MCF 10A (cell line): Measurements from ENCODE around the gene TMEM202. TPM values are rescaled to one million over a fixed set of nuclear protein-coding genes. Genes with fewer than 3 reads are reported as not detected.
"Not testable (repeated sequence)": the region's sequence is repeated elsewhere in the genome, so short reads cannot be mapped to it uniquely, and the experiment has no call there.

Source experiments
- BruUV-seq: library from RNA; stranded (reverse); fragments of 400-500 nt; replicated peaks from 2 replicates; lab custom pipeline; 2021; lab: Mats Ljungman, UMichigan
- CTCF ChIA-PET: fragments of 300-600 bp; sonication (Branson Sonifier 250); formaldehyde crosslinking; extraction: SDS; loops from one replicate; lab custom pipeline; 2021; ENCODE audit warnings: antibody characterized with exemption, inconsistent platforms; lab: Yijun Ruan, JAX
- POLR2A ChIA-PET: fragments of 300-600, 350-650 bp; sonication (Branson Sonifier 250); formaldehyde crosslinking; extraction: SDS; loops from one replicate; lab custom pipeline; 2020; ENCODE audit warnings: antibody characterized with exemption, inconsistent platforms; lab: Yijun Ruan, JAX
- DNase-seq: peaks from one replicate; pipeline ENCODE4 v3.0.0-alpha.2; 2018; ENCODE audit not compliant: unreplicated experiment
- H3K27ac Mint-ChIP-seq: one replicate; pipeline ENCODE4 v1.8.0; 2022; ENCODE audit warnings: mild to moderate bottlenecking, low read depth, mixed read lengths; ENCODE audit not compliant: unreplicated experiment
- H3K27me3 Mint-ChIP-seq: one replicate; pipeline ENCODE4 v1.8.0; 2022; ENCODE audit warnings: mixed read lengths; ENCODE audit not compliant: insufficient read depth, unreplicated experiment
- H3K36me3 Mint-ChIP-seq: one replicate; pipeline ENCODE4 v1.8.0; 2022; ENCODE audit warnings: mild to moderate bottlenecking, moderate library complexity, mixed read lengths; ENCODE audit not compliant: insufficient read depth, unreplicated experiment
- H3K4me1 Mint-ChIP-seq: one replicate; pipeline ENCODE4 v1.8.0; 2022; ENCODE audit warnings: mixed read lengths; ENCODE audit not compliant: insufficient read depth, unreplicated experiment
- H3K4me3 Mint-ChIP-seq: one replicate; pipeline ENCODE4 v1.8.0; 2022; ENCODE audit warnings: mild to moderate bottlenecking, moderate library complexity, mixed read lengths; ENCODE audit not compliant: unreplicated experiment
- H3K9me3 Mint-ChIP-seq: one replicate; pipeline ENCODE4 v1.8.0; 2022; ENCODE audit warnings: mixed read lengths; ENCODE audit not compliant: unreplicated experiment
- CTCF ChIP-seq: fragments of 200-600 bp; IDR thresholded peaks from one replicate; pipeline ENCODE4 v1.8.0; 2022; ENCODE audit warnings: antibody characterized with exemption, mild to moderate bottlenecking; ENCODE audit not compliant: unreplicated experiment
- intact Hi-C: fragments of 100-400 bp; cut with micrococcal nuclease; formaldehyde crosslinking; loops from 2 replicates; pipeline ENCODE4 v1.14.1; 2022
- total RNA-seq: library from RNA; stranded (reverse); gene quantifications from 2 replicates; pipeline ENCODE4 v1.2.3, GENCODE V29; 2022

Gene TMEM202
- total RNA-seq, 1 experiment from 2014 or later: not detected

- Mint-ChIP-seq H3K27ac (no peak overlapping the region), H3K36me3 (peaks cover 6% of the 10 kb centered on the region), H3K4me3 (no peak overlapping the region), H3K4me1 (peaks cover 9% of the 10 kb centered on the region), H3K27me3 (peaks cover 26% of the 10 kb centered on the region), H3K9me3 (no peaks in the 10 kb centered on the region)
- intact Hi-C loops: no loop called here
- DNase-seq: no peak
- TF ChIP-seq CTCF: no peak
- CTCF ChIA-PET: no interaction called here
- POLR2A ChIA-PET: no interaction called here
- BruUV-seq: no TSS peak
These were observed 17.4 kb upstream of the TMEM202 start for GRCh38 chr15:72380743-72381142.

GRCh38 chr15:72382146-72382545 lies 16.0 kb upstream of the TMEM202 start:
- DNase-seq: peak; percentile 9
- H3K9me3 Mint-ChIP-seq: no peaks in the 10 kb centered on the region
- intact Hi-C loops: no loop called here
- ChIA-PET POLR2A (no interaction called here), CTCF (no interaction called here)
- H3K36me3 Mint-ChIP-seq: no peaks in the 10 kb centered on the region
- no peak overlapping the region for H3K4me3 Mint-ChIP-seq
- no peak for TF ChIP-seq CTCF
- H3K4me1 Mint-ChIP-seq: no peaks in the 10 kb centered on the region
- H3K27ac Mint-ChIP-seq: no peak overlapping the region
- BruUV-seq: no TSS peak
- H3K27me3 Mint-ChIP-seq: peaks cover 29% of the 10 kb centered on the region

- intact Hi-C loops: no loop called here
- no peak for TF ChIP-seq CTCF
- ChIA-PET CTCF (no interaction called here), POLR2A (interaction anchor here (1.2 kb wide), 1 partner anchor 11 kb away, joined by 4 read pairs; no protein-coding TSS in a partner anchor)
- H3K27me3 Mint-ChIP-seq: peaks cover 52% of the 10 kb centered on the region
- H3K36me3 Mint-ChIP-seq: no peaks in the 10 kb centered on the region
- no peak for DNase-seq
- no peak overlapping the region for H3K27ac Mint-ChIP-seq
- H3K9me3 Mint-ChIP-seq: no peaks in the 10 kb centered on the region
- H3K4me1 Mint-ChIP-seq: no peaks in the 10 kb centered on the region
- H3K4me3 Mint-ChIP-seq: no peak overlapping the region
- BruUV-seq: no TSS peak
These were observed 10.4 kb upstream of the TMEM202 start for GRCh38 chr15:72387741-72388140.

GRCh38 chr15:72389231-72389630 lies 8.9 kb upstream of the TMEM202 start:
- H3K36me3 Mint-ChIP-seq: no peaks in the 10 kb centered on the region
- intact Hi-C loops: no loop called here
- H3K27ac Mint-ChIP-seq: no peak overlapping the region
- no peaks in the 10 kb centered on the region for H3K9me3 Mint-ChIP-seq
- no peak for TF ChIP-seq CTCF
- H3K4me1 Mint-ChIP-seq: no peaks in the 10 kb centered on the region
- ChIA-PET POLR2A (interaction anchor here (0.9 to 1.6 kb wide), 2 partner anchors 12 to 13 kb away, joined by 3 to 6 read pairs; partner anchors contain the start of gene HEXA), CTCF (no interaction called here)
- DNase-seq: no peak
- no TSS peak for BruUV-seq
- H3K27me3 Mint-ChIP-seq: peaks cover 41% of the 10 kb centered on the region
- no peak overlapping the region for H3K4me3 Mint-ChIP-seq

- H3K27me3 Mint-ChIP-seq: peaks cover 38% of the 10 kb centered on the region
- intact Hi-C loops, H3K4me3 Mint-ChIP-seq, H3K27ac Mint-ChIP-seq, H3K36me3 Mint-ChIP-seq, BruUV-seq, H3K9me3 Mint-ChIP-seq, DNase-seq, H3K4me1 Mint-ChIP-seq, CTCF ChIA-PET, POLR2A ChIA-PET: not testable (repeated sequence)
These were observed 1.8 kb upstream of the TMEM202 start for GRCh38 chr15:72396331-72396730.
